HG03439 (cell line): ENCODE results near the gene VCPKMT.

Experiments
- ATAC-seq: cut with Tn5 transposase; IDR thresholded peaks from one replicate; pipeline ENCODE4 v1.9.1; 2021; ENCODE audit warnings: mild to moderate bottlenecking, moderate library complexity; ENCODE audit not compliant: unreplicated experiment

The VCPKMT gene

GRCh38 chr14:50116181-50116956 is at the start of gene VCPKMT:
VCPKMT (minus strand) TSS chr14:50116572; CDS start chr14:50116552, 20 bp downstream.
- peak; percentile 93 for ATAC-seq

- ATAC-seq = no peak
These were observed 39.7 kb upstream of the VCPKMT start for GRCh38 chr14:50156111-50156510.

GRCh38 chr14:50148799-50149198 is 32.4 kb upstream of the VCPKMT start:
- ATAC-seq = no peak

- ATAC-seq = no peak
These were observed 22.8 kb upstream of the VCPKMT start for GRCh38 chr14:50139192-50139591.

- no peak for ATAC-seq
These were observed 11.4 kb upstream of the VCPKMT start for GRCh38 chr14:50127802-50128201.

GRCh38 chr14:50123062-50123461 is 6.7 kb upstream of the VCPKMT start:
- ATAC-seq = no peak

- no peak for ATAC-seq
These were observed 5.9 kb upstream of the VCPKMT start for GRCh38 chr14:50122291-50122690.

GRCh38 chr14:50121486-50121885 is 5.1 kb upstream of the VCPKMT start:
- ATAC-seq = no peak

GRCh38 chr14:50117456-50117855 is 1.1 kb upstream of the VCPKMT start:
- no peak for ATAC-seq

GRCh38 chr14:50116966-50117365 is 594 bp upstream of the VCPKMT start:
- no peak for ATAC-seq

- no peak for ATAC-seq
These were observed 2.9 kb downstream of the VCPKMT start for GRCh38 chr14:50113381-50114035.

GRCh38 chr14:50110323-50111037 is 5.9 kb downstream of the VCPKMT start:
- ATAC-seq = no peak

- no peak for ATAC-seq
These were observed 7.0 kb downstream of the VCPKMT start for GRCh38 chr14:50109342-50109741.

GRCh38 chr14:50107850-50108249 is 8.5 kb downstream of the VCPKMT start:
- ATAC-seq = no peak

GRCh38 chr14:50106178-50106577 is 10.2 kb downstream of the VCPKMT start:
- no peak for ATAC-seq

- no peak for ATAC-seq
These were observed 12.8 kb downstream of the VCPKMT start for GRCh38 chr14:50103558-50103957.

GRCh38 chr14:50101417-50101816 is 15.0 kb downstream of the VCPKMT start:
- ATAC-seq = no peak

GRCh38 chr14:50100805-50101204 is 15.6 kb downstream of the VCPKMT start:
- ATAC-seq = no peak

GRCh38 chr14:50099335-50099734 is 17.0 kb downstream of the VCPKMT start:
- ATAC-seq = no peak

- no peak for ATAC-seq
These were observed 20.5 kb downstream of the VCPKMT start for GRCh38 chr14:50095895-50096294.

GRCh38 chr14:50094056-50094755 is 22.2 kb downstream of the VCPKMT start:
- ATAC-seq = no peak
